Spleen (tissue), 7 donors: ENCODE measurements around the gene COL5A1.

Experiments used
- POLR2AphosphoS5 ChIP-seq, 3 donors: sonication (generic); formaldehyde crosslinking; IDR thresholded peaks; one replicate each; pipeline ENCODE4 v1.5.1; 2017; ENCODE audit warnings: antibody characterized with exemption in 3 of 3
- TF ChIP-seq, protein P1 (sequence below), 11 experiments: fragments of 200-600 bp in 7 of 11; fragments of 450-650 bp in 4 of 11; sonication (generic) in 4 of 11; IDR thresholded peaks in 8 of 11; conservative IDR thresholded peaks in 3 of 11; 1 replicate in 7 of 11; 2 replicates in 4 of 11; pipeline versions ENCODE4 v1.4.0 to v1.8.0; 2016 to 2021; ENCODE audit warnings: antibody characterized with exemption in 11 of 11, inconsistent platforms in 4 of 11, mild to moderate bottlenecking in 1 of 11
- donor health status: DM: no; HTN: no; CAD: no; lungs with moderate emphysema.
- donor health status: DM: no; HTN: no; CAD: no.
- donor health status: DM: no; HTN: no; CAD: no.

DNA sequence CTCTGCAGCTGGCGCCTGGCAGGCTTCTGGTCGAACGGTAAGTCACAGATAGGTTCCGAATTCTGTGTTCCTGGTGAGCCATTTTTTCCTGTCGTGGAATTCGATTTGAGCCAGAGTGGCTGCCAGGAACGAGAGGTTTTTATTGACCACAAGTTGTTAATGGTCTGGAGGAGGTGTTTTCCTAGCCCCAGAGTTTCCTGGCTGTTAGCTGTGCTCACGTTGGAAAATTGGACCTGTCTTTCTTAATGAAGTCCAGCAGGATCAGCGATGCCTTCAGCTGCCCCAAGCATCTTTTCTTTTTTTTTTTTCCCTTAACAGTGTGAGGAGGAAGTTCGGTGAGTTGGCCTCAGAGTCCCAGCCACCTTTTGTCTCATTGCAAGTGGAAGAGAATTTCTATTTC, 62.9 kb downstream of the COL5A1 start:
- TF ChIP-seq, protein P1, sequence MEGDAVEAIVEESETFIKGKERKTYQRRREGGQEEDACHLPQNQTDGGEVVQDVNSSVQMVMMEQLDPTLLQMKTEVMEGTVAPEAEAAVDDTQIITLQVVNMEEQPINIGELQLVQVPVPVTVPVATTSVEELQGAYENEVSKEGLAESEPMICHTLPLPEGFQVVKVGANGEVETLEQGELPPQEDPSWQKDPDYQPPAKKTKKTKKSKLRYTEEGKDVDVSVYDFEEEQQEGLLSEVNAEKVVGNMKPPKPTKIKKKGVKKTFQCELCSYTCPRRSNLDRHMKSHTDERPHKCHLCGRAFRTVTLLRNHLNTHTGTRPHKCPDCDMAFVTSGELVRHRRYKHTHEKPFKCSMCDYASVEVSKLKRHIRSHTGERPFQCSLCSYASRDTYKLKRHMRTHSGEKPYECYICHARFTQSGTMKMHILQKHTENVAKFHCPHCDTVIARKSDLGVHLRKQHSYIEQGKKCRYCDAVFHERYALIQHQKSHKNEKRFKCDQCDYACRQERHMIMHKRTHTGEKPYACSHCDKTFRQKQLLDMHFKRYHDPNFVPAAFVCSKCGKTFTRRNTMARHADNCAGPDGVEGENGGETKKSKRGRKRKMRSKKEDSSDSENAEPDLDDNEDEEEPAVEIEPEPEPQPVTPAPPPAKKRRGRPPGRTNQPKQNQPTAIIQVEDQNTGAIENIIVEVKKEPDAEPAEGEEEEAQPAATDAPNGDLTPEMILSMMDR (IDR thresholded peaks at IDR 0.05 in 8 of 11, conservative IDR thresholded peaks at IDR 0.05 in 3 of 11): no peak
- no peak for TF ChIP-seq POLR2AphosphoS5 (IDR thresholded peaks at IDR 0.05)
